ENCODE results near the gene ACTL6B.

DNA sequence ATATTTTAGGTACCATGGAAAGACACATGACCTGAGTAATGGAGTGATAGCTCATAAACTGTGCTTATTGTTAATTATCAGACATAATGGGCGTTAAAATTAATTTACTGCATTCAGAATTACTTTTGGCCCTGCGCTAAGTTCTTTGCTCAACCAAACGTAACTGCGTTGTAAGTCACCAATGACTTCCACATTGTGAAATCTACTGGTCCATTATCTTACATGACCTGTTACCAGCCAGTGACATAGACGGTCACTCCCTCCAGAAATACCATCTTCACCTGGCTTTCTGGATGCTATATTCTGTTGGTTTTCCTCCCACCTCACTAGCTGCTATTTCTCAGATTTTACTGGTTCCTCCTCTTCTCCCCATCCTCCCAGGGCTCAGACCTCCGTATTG lies 42.8 kb upstream of the ACTL6B start:
- no peak for TF ChIP-seq CTCF (IDR thresholded peaks at IDR 0.05)
- TF ChIP-seq POLR2AphosphoS5 (IDR thresholded peaks at IDR 0.05): no peak

Measured in breast epithelium (tissue), 3 donors.